MG63 (cell line): ENCODE results near the gene MEG3. TPM values are rescaled to one million over a fixed set of nuclear protein-coding genes. Genes with fewer than 3 reads are reported as not detected.

ENCODE experiments used
- DNase-seq: peaks from one replicate; pipeline ENCODE4 v3.0.0-alpha.2; 2020
- H3K27me3 ChIP-seq: fragments of 250-450 bp; sonication (Bioruptor Pico); 2 replicates; pipeline ENCODE4 v1.5.1; 2020; ENCODE audit warnings: mild to moderate bottlenecking, moderate library complexity
- H3K36me3 ChIP-seq: fragments of 250-450 bp; sonication (Bioruptor Pico); 2 replicates; pipeline ENCODE4 v1.5.1; 2020; ENCODE audit warnings: mild to moderate bottlenecking, moderate library complexity
- H3K4me3 ChIP-seq: fragments of 250-450 bp; sonication (Bioruptor Pico); 2 replicates; pipeline ENCODE4 v1.5.1; 2020; ENCODE audit warnings: mild to moderate bottlenecking, moderate library complexity
- H3K9me3 ChIP-seq: fragments of 250-450 bp; sonication (Bioruptor Pico); 2 replicates; pipeline ENCODE4 v1.5.1; 2020; ENCODE audit warnings: mild to moderate bottlenecking, moderate library complexity
- total RNA-seq: library from RNA; depleted of rRNA; stranded (reverse); fragments of >200 nt; shearing (Covaris generic); gene quantifications from 2 replicates; pipeline ENCODE4 v1.2.3, GENCODE V29; 2014; ENCODE audit warnings: low replicate concordance; rRNA removed

Gene MEG3
- not detected in 2 replicates for total RNA-seq

DNA sequence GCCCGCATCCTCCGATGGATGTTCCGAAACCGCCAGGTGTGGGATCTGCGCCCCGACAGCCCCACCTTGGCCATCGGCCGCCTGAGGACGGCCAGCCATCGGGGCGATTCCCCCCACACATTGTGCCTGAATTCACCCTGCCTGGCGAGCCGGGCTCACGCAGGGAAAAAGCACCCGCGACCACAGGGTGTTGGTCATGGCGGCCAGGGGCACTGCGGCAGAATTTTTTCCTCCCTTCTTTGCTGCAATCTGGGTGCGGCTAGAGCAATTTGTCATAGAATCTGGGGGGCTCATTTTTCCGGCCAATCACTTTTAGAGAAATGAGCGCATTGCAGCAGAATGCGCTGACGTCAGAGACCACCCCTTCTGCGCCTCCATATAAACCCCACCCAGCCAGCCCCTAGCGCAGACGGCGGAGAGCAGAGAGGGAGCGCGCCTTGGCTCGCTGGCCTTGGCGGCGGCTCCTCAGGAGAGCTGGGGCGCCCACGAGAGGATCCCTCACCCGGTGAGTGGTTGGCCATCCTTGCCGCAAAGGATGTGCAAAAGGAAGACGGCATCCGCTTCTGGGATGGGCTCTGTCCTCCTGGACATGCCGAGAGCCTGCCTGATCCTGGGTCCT, at the start of gene MEG3:
MEG3 (plus strand) TSS at position 406 of the 619 bp plus-strand sequence.
- no peak within 1 kb of the TSS for H3K4me3 ChIP-seq
- no peak for DNase-seq
- no peaks in the 10 kb centered on the region for H3K36me3 ChIP-seq
- H3K27me3 ChIP-seq = no peaks in the 10 kb centered on the region
- no peaks in the 10 kb centered on the region for H3K9me3 ChIP-seq

DNA sequence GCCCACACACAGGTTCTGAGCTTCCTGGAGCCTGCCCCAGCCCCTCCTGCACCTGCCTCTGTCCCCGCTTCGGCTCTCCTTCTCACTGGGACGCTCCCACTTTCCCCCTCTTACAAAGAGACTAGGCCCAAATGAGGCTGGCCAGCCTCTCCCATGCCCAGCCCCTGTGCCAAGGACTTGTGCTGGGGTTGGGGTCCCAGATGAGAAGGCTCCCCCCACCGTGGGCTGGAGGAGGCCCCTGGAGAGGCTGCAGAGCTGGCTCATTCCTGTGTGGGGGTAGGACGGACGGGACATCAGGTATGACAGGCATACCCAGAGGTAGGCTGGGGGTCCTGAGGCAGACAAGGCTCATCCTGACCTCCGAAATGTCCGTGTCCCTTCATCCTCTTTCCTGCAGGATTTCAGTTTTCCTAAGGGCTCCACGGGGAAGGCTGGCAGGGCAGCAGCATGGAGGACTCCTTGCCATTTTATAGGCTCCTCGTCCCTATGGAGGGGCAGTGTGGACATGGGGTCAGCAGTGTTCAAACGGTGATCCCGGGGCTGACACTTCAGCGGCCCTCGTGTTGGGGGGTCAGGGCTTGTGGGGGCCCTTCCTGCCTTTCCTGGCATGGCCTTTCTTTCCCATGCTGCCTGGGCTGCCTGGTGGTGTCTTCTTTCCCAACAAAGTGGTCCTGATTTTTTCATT, 49.1 kb upstream of the MEG3 start:
- H3K27me3 ChIP-seq = no peaks in the 10 kb centered on the region
- H3K4me3 ChIP-seq = no peak overlapping the region
- no peaks in the 10 kb centered on the region for H3K36me3 ChIP-seq
- DNase-seq = no peak
- H3K9me3 ChIP-seq = no peaks in the 10 kb centered on the region

DNA sequence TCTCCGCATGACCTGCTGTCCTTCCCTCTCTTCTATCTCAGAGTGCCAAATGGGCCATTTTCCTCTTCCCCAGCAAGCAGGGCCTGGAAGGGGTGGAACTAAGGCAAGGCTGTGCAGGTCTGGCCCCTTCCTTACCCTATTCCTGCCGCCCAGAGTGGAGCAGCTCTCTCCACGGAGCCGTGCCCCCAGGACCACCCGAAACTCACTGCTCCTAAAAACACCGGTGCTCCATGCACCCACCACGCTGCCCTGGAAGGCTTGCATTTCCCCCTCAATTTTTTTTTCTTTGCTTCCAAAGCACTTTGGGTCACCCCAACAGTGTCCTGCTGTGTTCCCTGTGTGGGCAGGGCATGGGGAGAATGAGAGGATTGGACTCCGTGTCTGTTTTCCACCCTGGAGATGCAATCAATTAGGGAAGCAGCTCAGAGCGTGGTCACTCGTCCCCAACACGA, 48.5 kb upstream of the MEG3 start:
- no peaks in the 10 kb centered on the region for H3K27me3 ChIP-seq
- H3K36me3 ChIP-seq = no peaks in the 10 kb centered on the region
- DNase-seq = no peak
- H3K4me3 ChIP-seq = no peak overlapping the region
- H3K9me3 ChIP-seq = no peaks in the 10 kb centered on the region

DNA sequence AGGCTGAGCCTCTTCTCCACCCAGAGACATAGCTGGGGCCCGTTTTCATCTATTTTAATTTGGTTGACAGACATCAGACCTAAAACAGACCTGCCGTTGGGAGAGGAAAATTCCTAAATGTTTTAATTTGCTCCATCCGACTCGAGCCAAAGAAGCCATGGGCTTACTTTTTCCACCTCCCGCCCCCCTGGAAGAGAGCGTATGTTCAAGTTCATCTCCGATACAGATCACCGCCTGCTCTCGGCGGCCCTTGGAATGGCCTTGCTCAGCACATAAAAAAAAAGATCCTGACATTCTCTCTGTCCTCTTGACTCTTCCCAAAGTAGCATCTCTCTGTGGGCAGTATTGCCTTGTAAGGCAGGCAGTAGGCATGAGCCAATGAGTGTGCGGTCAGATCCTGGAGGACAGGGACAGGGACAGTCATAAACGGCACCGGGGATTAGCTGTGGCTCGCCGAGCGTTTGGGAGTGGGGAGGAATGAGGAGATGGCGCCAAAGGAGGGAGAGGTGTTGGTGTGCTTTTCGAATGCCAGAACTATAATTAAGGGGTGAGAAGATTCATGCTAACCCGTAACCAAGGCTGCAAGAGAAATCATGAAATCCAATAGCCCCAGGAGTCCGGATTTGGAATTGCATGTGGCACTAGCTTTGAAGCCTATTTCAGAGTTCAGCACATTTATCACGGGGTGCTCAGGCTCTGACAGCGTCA, 47.9 kb upstream of the MEG3 start:
- H3K4me3 ChIP-seq = no peak overlapping the region
- H3K36me3 ChIP-seq = no peaks in the 10 kb centered on the region
- H3K9me3 ChIP-seq = no peaks in the 10 kb centered on the region
- no peaks in the 10 kb centered on the region for H3K27me3 ChIP-seq
- DNase-seq = no peak

DNA sequence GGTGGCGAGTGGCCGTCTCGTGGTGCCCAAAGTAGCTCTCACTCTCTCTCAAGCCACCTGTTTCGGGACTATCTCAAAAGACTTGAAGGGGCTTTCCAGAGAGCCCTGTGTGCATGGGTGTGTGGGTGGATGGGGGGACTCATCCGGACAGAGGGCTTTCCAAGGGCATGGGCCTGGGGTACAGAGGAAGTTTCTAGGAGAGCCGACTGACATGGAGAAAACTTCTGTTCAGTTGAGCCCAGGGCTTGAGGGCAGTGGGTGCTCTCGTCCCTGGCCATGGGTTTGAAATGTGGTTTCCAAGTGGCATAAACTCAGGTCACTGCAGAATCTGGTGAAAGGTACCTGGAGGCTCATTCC, 47.4 kb upstream of the MEG3 start:
- H3K4me3 ChIP-seq = no peak overlapping the region
- no peak for DNase-seq
- H3K36me3 ChIP-seq = no peaks in the 10 kb centered on the region
- no peaks in the 10 kb centered on the region for H3K9me3 ChIP-seq
- H3K27me3 ChIP-seq = no peaks in the 10 kb centered on the region

DNA sequence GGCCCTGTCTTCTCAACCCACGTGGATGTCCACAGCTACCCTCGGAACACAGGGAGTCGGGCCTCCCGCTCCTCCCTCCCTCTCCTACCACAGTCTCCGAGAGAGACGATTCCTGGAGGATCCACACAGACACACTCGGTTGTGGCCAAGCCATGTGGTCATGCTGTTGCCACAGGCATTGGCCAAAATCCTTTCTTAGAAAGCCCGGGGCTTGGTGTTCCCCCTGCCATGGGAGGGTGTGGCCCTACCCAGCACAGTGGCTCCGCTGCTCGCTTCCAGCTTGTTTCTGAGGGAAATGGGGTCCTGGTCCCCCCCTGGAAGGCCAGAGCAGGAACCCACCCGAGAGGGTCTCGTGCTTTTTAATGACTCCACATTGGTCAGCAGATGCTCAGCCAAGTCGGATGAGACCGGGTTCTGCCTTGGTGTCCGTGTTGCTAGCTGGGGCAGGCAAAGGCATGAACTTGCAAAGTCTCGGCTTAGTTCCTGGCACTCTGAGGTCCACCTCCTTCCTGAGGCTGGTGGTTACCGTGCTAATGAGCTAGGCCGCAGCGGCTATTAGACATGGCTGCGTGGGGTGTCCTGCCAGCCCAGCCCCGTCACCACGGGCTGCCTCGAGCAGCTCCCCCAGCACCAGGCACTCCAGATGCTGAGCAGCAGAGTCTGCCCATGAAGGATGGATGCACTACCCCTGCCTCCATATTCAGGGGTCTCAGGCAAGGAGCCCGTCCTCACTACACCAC, 46.8 kb upstream of the MEG3 start:
- no peak for DNase-seq
- H3K27me3 ChIP-seq = no peaks in the 10 kb centered on the region
- H3K4me3 ChIP-seq = no peak overlapping the region
- H3K9me3 ChIP-seq = no peaks in the 10 kb centered on the region
- no peaks in the 10 kb centered on the region for H3K36me3 ChIP-seq

DNA sequence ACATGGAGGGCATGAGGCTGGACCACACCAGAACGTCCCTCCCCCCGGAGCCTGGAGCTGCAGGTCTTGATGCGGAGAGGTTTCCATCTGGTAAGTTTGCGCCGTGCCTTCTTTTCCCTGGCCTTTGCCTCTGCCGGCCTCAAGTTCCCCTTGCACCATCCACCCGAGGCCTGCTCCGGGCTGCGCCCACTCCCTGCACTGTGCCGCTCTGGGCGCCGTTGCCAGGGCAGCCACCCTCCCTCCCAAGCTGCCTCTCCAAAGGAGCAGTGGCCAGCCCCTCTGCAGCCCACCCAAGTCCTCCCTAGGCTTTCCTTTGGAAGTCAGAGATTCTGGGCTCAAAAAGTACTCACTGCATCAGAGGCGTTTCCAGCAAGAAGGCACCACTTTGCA, 46.2 kb upstream of the MEG3 start:
- H3K9me3 ChIP-seq = no peaks in the 10 kb centered on the region
- H3K36me3 ChIP-seq = no peaks in the 10 kb centered on the region
- no peak for DNase-seq
- no peaks in the 10 kb centered on the region for H3K27me3 ChIP-seq
- no peak overlapping the region for H3K4me3 ChIP-seq

DNA sequence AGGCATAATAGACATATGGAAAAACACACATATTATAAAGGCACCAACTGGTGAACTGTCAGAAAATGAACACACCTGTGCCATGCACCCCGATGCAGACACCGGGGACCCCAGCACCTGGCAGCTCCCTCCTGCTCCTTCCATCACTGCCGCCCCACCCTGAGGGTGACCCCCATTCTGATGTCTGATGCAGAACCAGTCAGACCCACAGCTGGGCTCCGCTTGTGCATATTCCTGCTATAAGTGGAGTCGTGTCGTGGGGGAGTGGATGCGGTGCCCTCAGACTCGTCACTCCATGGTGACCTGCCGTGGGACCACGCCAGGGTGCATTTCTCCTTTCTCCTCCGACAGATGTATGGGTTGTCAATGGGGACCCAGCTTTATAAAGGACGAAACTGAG, 45.7 kb upstream of the MEG3 start:
- DNase-seq = no peak
- no peaks in the 10 kb centered on the region for H3K27me3 ChIP-seq
- H3K4me3 ChIP-seq = no peak overlapping the region
- no peaks in the 10 kb centered on the region for H3K9me3 ChIP-seq
- no peaks in the 10 kb centered on the region for H3K36me3 ChIP-seq

DNA sequence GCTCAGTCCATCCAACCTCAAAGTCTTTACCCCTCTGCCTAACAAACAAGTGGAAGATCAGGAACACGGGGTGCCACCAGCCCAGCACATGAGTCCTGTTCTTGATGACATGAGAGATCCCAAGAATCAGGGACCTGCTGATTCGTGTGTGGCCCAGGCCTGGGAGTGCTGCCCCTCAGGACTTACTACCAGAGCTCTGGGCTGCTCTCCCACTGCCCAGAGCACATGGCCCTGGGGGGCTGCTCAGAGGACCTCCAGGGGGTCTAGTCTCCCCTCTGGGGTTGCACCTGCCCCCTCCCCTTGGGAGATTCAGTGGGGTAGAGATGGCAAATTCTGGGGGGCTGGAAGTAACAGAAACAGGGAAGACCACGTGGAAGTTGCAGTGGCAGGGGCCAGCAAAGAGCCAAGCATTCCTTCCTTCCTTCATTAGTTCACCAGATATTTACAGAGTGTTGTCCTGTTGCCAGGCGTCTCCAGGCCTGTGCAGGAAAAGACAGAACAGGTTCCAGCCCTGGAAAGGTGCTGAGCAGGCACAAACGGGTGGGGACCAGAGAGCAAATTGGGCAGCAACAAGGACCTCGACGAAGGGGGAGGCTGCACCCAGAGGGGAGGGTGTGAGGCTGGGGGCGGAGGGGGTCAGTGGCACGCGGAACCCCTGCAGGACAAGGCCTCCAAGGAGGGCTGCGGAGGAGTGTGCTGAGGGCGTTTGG, 45.1 kb upstream of the MEG3 start:
- no peaks in the 10 kb centered on the region for H3K9me3 ChIP-seq
- H3K4me3 ChIP-seq = no peak overlapping the region
- DNase-seq = no peak
- H3K27me3 ChIP-seq = no peaks in the 10 kb centered on the region
- no peaks in the 10 kb centered on the region for H3K36me3 ChIP-seq

DNA sequence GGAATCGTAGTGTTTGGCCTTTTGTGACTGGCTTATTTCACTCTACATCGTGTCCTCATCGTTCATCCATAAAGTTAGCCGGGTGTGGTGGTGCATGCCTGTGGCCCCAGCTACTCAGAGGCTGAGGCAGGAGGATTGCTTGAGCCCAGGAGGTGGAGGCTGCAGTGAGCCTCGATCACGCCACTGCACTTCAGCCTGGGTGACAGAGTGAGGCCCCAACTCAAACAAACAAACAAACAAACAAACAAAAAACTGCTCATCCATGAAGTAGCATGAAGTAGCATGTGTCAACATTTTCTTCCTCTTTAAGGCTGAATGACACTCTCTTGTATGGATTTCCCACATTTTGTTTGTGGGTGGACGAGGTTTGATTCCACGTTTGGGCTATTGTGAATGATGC, 44.0 kb upstream of the MEG3 start:
- Histone ChIP-seq H3K27me3 (no peaks in the 10 kb centered on the region), H3K4me3 (no peak overlapping the region), H3K9me3 (no peaks in the 10 kb centered on the region), H3K36me3 (no peaks in the 10 kb centered on the region)
- no peak for DNase-seq

DNA sequence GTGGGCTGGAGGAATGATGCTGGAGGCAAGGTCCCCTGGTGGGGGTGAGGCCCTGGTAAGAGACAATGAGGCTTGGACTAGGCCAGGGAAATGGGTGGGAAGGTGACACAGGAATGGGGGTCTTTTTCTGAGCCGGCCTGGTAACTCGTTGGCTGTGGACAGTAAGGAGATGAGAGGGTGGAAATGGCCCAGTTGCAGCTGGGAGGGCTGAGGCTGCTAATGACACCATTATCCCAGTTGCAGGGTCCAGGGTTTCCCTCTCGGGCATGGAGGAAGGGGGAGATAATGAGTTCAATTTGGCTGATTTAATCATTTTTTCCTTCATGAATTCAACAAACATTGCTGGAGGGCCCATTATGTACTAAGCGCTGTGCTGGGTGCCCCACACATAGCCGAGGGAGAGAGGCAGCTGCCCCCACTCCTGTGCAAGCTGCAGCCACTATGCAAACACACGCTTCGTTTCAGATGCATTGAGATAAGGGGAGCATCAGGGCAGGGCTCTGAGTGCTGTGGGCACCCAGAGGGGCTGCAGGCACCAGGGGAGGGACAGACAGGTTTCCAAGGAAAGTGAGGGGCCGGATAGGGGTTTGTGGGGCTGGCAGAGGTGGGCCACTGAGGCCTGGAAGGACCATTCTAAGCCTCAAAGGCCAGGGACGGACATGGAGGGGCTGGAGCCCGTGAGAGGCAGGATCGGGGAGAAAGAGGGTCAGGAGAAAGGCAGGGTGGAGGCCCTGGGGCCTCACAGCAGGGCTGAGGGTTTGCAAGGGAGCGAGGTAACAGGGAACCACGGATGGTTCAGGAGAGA, 43.2 kb upstream of the MEG3 start:
- Histone ChIP-seq H3K27me3 (no peaks in the 10 kb centered on the region), H3K36me3 (no peaks in the 10 kb centered on the region), H3K4me3 (no peak overlapping the region), H3K9me3 (no peaks in the 10 kb centered on the region)
- no peak for DNase-seq

DNA sequence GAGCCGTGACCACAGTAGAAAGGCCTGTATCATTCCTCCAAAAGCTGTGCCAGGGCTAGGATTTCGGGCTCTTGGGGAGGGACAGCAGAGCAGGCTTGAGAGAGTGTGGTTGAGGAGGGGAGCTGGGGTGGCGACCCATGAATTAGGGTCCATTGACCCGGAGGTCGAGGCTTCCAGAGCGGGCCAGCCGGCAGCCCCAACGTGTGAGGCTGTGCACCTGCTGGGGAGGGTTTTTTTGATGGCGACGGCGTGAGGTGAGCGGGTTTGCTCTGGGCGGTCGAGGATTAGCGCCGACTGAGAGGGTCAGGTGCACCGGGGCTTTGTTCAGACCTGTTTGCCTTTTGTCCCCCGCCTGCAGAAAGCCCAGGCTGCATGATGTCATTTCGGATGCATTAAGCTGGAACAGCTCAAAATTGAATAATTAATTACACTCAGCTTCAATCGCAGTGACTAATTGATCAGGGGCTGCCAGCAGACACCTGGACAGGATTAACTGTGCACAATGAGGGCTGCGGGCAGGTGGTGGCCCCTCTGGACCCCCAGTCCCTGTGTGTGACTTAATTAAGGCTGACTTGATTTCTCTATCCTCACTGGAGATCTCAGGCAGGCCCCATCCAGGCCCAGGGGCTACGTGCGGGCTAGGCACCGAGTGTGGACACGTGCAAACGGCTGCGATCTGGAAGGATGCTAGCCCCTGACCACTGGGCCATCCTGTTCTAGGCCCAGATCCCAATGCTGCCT, 42.1 kb upstream of the MEG3 start:
- DNase-seq = no peak
- Histone ChIP-seq H3K36me3 (no peaks in the 10 kb centered on the region), H3K4me3 (no peak overlapping the region), H3K9me3 (no peaks in the 10 kb centered on the region), H3K27me3 (no peaks in the 10 kb centered on the region)

DNA sequence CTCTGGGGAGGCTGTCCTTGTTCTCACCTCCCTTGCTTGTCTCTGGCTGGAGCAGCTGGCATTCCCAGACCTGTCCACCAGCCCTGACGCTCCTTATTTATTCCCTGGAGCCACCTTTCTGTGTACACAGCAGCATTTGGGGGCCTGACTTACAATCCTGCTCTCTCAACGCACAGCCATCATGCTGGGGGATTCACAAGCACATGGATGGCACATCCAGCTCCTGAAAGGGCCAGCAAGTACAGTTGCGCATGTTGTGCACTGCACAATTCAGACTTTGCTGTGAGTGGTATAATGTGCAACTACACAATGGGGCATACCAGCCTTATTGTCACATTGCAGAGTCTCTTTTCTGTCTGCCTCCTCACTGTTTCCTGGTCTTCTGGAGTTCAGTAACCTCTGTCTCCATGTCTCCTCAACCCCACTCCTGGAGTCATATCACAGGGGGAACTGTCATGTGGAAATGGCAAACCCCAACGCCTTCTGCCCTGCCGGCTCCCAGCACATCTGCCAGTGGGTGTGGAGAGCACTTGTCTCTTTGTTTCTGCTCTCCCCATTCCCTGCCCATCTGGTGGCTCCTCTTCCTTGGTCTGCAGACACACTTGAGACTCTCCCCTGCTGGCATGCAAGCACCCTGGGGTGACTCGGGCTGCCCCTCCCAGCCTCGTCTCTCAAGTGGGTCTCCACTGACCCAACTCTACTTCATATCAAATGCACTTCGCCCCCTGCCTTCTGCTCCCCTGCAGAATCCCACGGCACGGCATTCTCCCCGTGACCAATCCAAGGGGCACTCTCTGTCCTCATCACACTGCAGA, 41.2 kb upstream of the MEG3 start:
- Histone ChIP-seq H3K9me3 (no peaks in the 10 kb centered on the region), H3K27me3 (no peaks in the 10 kb centered on the region), H3K4me3 (no peak overlapping the region), H3K36me3 (no peaks in the 10 kb centered on the region)
- no peak for DNase-seq

DNA sequence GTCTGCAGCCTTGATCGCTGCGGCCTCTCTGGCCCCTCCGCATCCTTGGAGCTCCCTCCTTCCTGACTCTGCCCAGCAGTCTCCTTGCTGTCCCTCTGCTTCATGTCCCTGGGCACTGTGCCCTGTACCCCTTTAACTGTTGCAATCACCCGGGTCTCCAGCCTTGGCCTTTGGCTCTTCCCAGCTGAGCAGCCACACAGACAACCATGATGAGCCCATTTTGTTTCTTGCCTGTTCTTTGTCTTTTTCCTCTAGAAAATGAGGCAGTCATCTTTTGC, 40.6 kb upstream of the MEG3 start:
- DNase-seq = no peak
- Histone ChIP-seq H3K4me3 (no peak overlapping the region), H3K27me3 (no peaks in the 10 kb centered on the region), H3K9me3 (no peaks in the 10 kb centered on the region), H3K36me3 (no peaks in the 10 kb centered on the region)

DNA sequence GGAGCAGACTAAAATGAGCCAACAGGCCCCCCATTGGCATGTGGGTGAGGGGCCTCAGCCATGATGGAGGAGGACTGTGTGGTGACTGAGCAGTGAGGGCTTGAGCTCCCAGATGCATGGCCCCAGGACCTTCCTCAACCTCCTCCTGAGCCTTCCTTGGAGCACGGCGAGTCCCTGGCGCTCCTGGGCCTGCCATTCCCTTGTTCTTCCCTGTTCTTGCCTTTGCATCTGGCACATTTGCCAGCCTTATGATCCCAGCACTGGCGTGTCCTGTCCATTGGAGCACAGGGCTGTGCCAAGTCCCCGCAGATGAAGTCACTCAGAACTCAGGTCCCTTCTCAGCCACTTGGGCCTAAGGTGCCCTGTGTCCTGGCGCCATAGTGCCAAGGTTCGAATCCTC, 40.3 kb upstream of the MEG3 start:
- no peak for DNase-seq
- Histone ChIP-seq H3K27me3 (no peaks in the 10 kb centered on the region), H3K9me3 (no peaks in the 10 kb centered on the region), H3K4me3 (no peak overlapping the region), H3K36me3 (no peaks in the 10 kb centered on the region)
